Activated CD4-positive, alpha-beta T cell treated with anti-CD3 and anti-CD28 coated beads, Interleukin-2, amount 50 U/mL, for 4 hours (primary cell): ENCODE results near the gene PACC1.
"Not testable (repeated sequence)": the region's sequence is repeated elsewhere in the genome, so short reads cannot be mapped to it uniquely, and the experiment has no call there.

Experiments
- DNase-seq, 2 experiments: peaks; one replicate each; pipeline ENCODE4 v3.0.0-alpha.2; 2020

The PACC1 gene

GRCh38 chr1:212323066-212323465, 91.6 kb downstream of the PACC1 start:
- DNase-seq = no peak

- not testable (repeated sequence) for DNase-seq
Observed at GRCh38 chr1:212321031-212321430, 93.7 kb downstream of the PACC1 start.

- no peak for DNase-seq
Observed at GRCh38 chr1:212317916-212318315, 96.8 kb downstream of the PACC1 start.

GRCh38 chr1:212315907-212316306, 98.8 kb downstream of the PACC1 start:
- no peak for DNase-seq

GRCh38 chr1:212315184-212315583, 99.5 kb downstream of the PACC1 start:
- DNase-seq = no peak
